Vagina (tissue), 2 donors: ENCODE results near the gene ETNK2. TPM values are rescaled to one million over a fixed set of nuclear protein-coding genes. Genes with fewer than 3 reads are reported as not detected.

ENCODE experiments used
- DNase-seq, 2 donors: peaks; one replicate each; pipeline ENCODE4 v3.0.0-alpha.2; 2017; ENCODE audit errors: extremely low spot score in 2 of 2
- H3K27ac ChIP-seq: fragments of 200-600 bp; sonication (generic); one replicate; pipeline ENCODE4 v1.5.1; 2019
- H3K27me3 ChIP-seq: fragments of 200-600 bp; sonication (generic); one replicate; pipeline ENCODE4 v1.5.1; 2019
- H3K36me3 ChIP-seq, 2 donors: fragments of 200-600 bp; sonication (generic); one replicate each; pipeline ENCODE4 v1.5.1; 2017 to 2019
- H3K4me1 ChIP-seq: fragments of 200-600 bp; sonication (generic); one replicate; pipeline ENCODE4 v1.5.1; 2019
- H3K4me3 ChIP-seq, 2 donors: fragments of 200-600 bp; sonication (generic); 1 replicate in 1 of 2; 2 replicates in 1 of 2; pipeline ENCODE4 v1.5.1; 2016 to 2019
- H3K9me3 ChIP-seq: fragments of 200-600 bp; sonication (generic); one replicate; pipeline ENCODE4 v1.5.1; 2019
- CTCF ChIP-seq, 3 experiments: fragments of 450-650 bp in 2 of 3; fragments of 200-600 bp in 1 of 3; sonication (generic) in 1 of 3; IDR thresholded peaks; one replicate each; pipeline ENCODE4 v1.5.1; 2017 to 2019; ENCODE audit warnings: antibody characterized with exemption in 3 of 3, mild to moderate bottlenecking in 2 of 3, moderate library complexity in 2 of 3
- POLR2A ChIP-seq, 2 donors: fragments of 450-650 bp; IDR thresholded peaks; one replicate each; pipeline ENCODE4 v1.6.1; 2017; ENCODE audit warnings: antibody characterized with exemption in 2 of 2, mild to moderate bottlenecking in 2 of 2, moderate library complexity in 2 of 2
- POLR2AphosphoS5 ChIP-seq, 2 donors: sonication (generic); formaldehyde crosslinking; IDR thresholded peaks; one replicate each; pipeline ENCODE4 v1.9.0; 2017; ENCODE audit warnings: antibody characterized with exemption in 2 of 2, mild to moderate bottlenecking in 2 of 2, low read depth in 1 of 2; ENCODE audit not compliant: insufficient read depth in 1 of 2
- intact Hi-C: fragments of 100-400 bp; cut with DNase I; formaldehyde crosslinking; loops from one replicate; pipeline ENCODE4 v1.15.1; 2023
- total RNA-seq: library from RNA; depleted of rRNA; stranded (reverse); fragments of >200 nt; gene quantifications from one replicate; pipeline ENCODE4 v1.2.3, GENCODE V29; 2016

Gene ETNK2
- total RNA-seq, 1 donor from 2014 or later: 30.9 TPM

GRCh38 chr1:204188959-204189639 is 37.3 kb upstream of the ETNK2 start:
- no peaks in the 10 kb centered on the region for H3K9me3 ChIP-seq
- DNase-seq: no peak
- TF ChIP-seq CTCF (IDR thresholded peaks at IDR 0.05) (no peak), POLR2AphosphoS5 (IDR thresholded peaks at IDR 0.05; ENCODE audit: insufficient read depth in 1 of 2, low read depth in 1 of 2) (no peak), POLR2A (IDR thresholded peaks at IDR 0.05) (no peak)
- intact Hi-C loops: no loop called here
- peaks cover 19% of the 10 kb centered on the region for H3K4me1 ChIP-seq
- no peaks in the 10 kb centered on the region for H3K36me3 ChIP-seq
- no peaks in the 10 kb centered on the region for H3K27me3 ChIP-seq
- H3K27ac ChIP-seq: no peak overlapping the region
- H3K4me3 ChIP-seq: no peak overlapping the region

GRCh38 chr1:204186597-204186996 is 34.8 kb upstream of the ETNK2 start:
- Histone ChIP-seq H3K27me3 (no peaks in the 10 kb centered on the region), H3K4me3 (no peak overlapping the region), H3K36me3 (no peaks in the 10 kb centered on the region), H3K27ac (no peak overlapping the region), H3K4me1 (peaks cover 19% of the 10 kb centered on the region), H3K9me3 (no peaks in the 10 kb centered on the region)
- intact Hi-C loops: no loop called here
- no peak for TF ChIP-seq POLR2A (IDR thresholded peaks at IDR 0.05)
- no peak for TF ChIP-seq CTCF (IDR thresholded peaks at IDR 0.05)
- TF ChIP-seq POLR2AphosphoS5 (IDR thresholded peaks at IDR 0.05; ENCODE audit: insufficient read depth in 1 of 2, low read depth in 1 of 2): no peak
- no peak for DNase-seq

- H3K36me3 ChIP-seq: no peaks in the 10 kb centered on the region
- no peak for DNase-seq
- H3K9me3 ChIP-seq: no peaks in the 10 kb centered on the region
- TF ChIP-seq POLR2AphosphoS5 (IDR thresholded peaks at IDR 0.05; ENCODE audit: insufficient read depth in 1 of 2, low read depth in 1 of 2): no peak
- TF ChIP-seq POLR2A (IDR thresholded peaks at IDR 0.05): no peak
- TF ChIP-seq CTCF (IDR thresholded peaks at IDR 0.05): no peak
- no peaks in the 10 kb centered on the region for H3K4me1 ChIP-seq
- H3K27me3 ChIP-seq: no peaks in the 10 kb centered on the region
- intact Hi-C loops: no loop called here
- H3K4me3 ChIP-seq: no peak overlapping the region
- H3K27ac ChIP-seq: no peak overlapping the region
These were observed 29.3 kb upstream of the ETNK2 start for GRCh38 chr1:204181116-204181515.

GRCh38 chr1:204180133-204180532 is 28.3 kb upstream of the ETNK2 start:
- no peaks in the 10 kb centered on the region for H3K27me3 ChIP-seq
- intact Hi-C loops: no loop called here

More at GRCh38 chr1:204180133-204180532, 28.3 kb upstream of the ETNK2 start:
- H3K4me1 ChIP-seq: no peaks in the 10 kb centered on the region
- no peak overlapping the region for H3K27ac ChIP-seq
- no peaks in the 10 kb centered on the region for H3K9me3 ChIP-seq
- DNase-seq: no peak
- H3K36me3 ChIP-seq: no peaks in the 10 kb centered on the region
- no peak overlapping the region for H3K4me3 ChIP-seq
- TF ChIP-seq POLR2AphosphoS5 (IDR thresholded peaks at IDR 0.05; ENCODE audit: insufficient read depth in 1 of 2, low read depth in 1 of 2) (no peak), CTCF (IDR thresholded peaks at IDR 0.05) (no peak), POLR2A (IDR thresholded peaks at IDR 0.05) (no peak)
